NCI-H2029 (cell line): ENCODE data around the gene URI1.

ENCODE experiments used
- DNase-seq: peaks from one replicate; lab custom pipeline; 2025; lab: John Stamatoyannopoulos, UW

URI1 gene

DNA sequence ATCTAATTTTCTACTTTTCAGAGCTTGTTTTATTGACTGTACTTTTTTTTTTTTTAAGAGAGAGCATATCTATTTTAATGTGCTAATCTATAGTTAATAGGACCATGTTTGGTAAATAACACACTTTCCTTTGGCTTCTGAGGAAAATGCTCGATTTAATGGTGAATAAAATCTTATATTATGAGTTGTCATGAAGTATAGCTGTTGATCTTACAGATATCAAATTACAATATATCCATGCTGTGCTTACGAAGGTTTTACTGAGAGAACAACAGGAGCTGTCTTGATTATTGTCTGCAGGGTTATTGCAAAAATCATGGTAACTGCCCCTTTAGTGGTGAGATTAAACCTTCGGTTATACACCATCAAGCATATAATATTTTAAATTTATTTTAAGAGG, 29.6 kb downstream of the URI1 start:
- DNase-seq, result no peak

DNA sequence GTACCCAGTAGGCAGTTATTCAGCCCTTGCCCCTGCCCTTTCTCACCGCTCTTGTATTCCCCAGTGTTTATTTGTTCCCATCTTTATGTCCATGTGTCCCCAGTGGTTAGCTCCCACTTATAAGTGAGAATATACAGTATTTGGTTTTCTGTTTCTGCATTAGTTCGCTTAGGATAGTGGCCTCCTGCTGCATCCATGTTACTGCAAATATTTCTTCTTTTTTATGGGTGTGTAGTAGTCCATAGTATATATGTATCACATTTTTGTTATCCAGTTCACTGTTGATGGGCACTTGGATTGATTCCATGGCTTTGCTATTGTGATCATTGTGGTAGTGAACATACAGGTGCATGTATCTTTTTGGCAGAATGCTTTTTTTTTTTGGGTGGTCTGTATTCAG, 32.7 kb downstream of the URI1 start:
- DNase-seq, result no peak

DNA sequence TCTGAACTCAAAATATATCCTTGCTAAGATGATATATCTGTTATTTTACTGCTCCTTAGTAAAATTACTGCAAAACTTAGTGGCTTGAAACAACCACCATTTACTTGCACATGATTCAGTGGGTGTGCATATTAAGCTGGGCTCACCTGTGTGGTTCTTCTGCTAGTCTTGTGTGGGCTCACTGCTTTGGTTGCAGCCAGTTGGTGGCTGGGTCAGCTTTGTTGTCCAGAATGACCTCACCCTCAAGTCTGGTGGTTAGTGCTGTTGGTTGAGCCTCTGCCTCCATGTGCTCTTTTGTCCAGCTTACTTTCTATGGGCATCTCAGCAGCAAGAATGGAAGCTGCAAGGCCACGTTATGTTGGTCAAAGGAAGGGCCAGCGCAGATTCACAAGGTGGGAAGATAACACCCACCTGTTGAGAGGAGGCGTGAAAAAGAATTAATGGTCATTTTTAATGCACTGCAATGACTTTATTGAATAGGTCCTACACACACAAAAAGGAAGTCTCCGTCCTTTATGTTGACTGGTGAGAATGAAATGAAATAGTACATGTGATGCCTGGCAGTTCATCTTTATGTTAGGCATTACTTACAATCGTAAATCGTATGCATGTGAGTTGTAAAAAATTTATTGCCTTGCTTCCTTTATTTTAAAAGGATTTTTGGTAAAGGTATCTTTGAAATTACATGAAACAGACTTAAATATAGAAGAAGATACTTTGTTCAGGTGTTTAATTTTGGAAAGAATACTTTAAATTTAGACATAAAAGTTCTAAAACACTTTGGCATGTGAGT, 34.3 kb downstream of the URI1 start:
- DNase-seq, result no peak

DNA sequence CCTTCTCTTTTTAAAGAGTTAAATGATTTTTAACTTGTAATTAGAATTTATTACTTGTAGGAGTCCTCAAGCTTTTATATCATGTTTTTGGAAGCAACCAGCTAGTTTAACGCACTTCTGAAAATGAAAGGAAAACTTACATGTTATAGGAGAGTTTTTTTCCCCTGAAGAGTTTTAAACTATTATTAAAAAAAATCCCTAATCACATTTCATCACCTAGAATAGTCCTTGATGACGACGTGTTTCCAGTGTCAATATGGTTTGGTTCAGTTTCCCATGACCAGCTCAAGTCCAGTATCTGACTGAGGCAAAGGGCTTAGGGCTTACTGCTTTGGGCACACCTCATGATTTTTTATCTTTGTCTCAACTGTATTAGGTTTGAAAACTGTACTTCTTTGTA, 36.0 kb downstream of the URI1 start:
- DNase-seq, result no peak

DNA sequence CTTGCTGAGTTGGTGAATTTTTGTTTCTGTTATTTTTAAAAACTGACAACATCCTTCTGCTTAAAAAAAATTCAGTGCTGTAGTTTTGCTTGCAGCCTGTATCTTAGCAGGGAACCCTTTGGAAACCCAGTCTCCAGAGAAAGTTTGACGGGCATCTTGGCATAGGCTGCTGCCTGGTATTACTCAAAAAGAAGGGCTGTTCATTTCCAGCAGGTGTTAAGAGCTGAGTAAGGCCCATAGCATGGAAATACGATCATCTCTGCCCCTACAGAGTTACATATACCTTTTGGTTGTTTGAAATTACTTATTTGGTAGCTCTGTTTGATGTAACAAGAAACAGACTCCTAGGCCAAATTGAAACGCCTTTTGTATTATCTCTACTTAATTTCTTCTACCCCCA, 41.5 kb downstream of the URI1 start:
- DNase-seq, result no peak

DNA sequence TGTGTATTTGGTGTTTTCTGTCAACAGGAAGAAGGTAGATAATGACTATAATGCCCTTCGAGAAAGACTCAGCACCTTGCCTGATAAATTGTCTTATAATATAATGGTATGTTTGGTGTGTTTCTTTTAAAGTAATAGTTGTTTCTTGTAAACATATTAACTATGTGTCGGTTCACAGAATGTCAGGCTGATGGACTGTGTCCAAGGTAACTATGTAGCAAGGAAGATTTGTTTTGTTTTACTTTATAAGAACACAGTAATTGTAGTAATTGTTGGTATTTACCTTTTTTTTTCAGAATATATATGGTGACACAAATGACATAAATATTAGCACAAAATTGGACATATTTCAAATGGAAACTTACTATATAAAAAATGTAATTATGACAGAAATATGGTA, 43.2 kb downstream of the URI1 start:
- no peak for DNase-seq

DNA sequence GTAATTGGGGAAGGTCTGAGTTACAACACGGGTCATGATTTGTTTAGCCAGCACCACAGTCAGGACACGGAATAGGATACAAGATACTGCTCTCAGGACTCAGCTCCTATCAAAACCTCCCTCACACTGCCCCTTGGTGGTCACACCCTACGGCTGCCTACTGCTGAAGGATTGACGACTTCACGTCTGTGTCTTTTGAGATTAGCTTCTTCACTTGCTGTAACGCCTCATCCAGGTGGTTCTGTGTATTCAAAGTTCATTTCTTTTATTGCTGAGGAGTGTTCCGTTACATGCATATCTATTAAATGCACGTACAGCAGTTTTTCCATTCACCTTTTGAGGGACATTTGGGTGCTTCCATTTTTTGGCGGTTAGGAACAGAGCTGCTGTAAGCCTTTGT, 46.3 kb downstream of the URI1 start:
- DNase-seq, result no peak

DNA sequence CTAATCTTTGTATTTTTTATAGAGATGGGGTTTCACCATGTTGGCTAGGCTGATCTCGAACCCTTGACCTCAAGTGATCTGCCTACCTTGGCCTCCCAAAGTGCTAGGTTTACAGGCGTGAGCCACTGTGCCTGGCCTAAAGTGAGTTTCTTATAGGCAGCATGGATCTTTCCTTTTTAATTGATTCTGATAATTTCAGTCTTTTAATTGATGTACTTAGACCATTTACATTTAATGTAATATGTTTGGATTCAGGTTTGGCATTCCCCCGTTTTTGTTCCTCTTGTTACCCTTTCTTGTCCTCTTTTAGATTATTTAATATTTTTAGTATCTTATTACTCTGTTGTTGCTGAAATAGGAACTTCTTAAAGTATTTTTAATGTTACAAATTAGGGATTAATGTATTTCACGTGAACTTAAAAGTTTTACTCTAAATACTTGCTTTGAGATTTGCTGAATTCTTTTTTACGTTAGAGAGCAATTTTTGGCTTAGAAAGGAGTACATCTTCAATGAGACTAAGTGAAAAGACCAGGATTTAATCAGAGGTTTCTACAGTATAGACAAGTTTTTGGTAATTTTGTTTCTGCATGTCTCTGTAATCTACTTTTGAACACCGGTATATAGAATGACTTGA, 50.3 kb downstream of the URI1 start:
- no peak for DNase-seq

DNA sequence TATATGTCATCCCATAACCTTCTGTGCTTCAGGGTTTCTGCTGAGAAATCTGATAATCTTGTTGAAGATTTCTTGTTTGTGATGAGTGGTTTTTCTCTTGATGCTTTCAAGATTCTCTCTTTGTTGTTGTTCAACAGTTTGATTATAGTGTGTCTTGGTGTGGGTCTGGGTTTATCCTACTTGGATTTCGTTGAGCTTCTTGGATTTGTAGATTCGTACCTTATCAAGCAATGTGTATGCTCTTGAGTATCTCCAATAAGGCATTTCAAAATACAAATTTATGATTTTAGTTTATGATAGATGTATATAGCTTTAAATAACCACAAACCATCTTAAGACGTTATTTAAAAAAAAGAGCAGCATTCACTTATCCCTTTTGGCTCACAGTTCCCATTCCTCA, 57.5 kb downstream of the URI1 start:
- no peak for DNase-seq

DNA sequence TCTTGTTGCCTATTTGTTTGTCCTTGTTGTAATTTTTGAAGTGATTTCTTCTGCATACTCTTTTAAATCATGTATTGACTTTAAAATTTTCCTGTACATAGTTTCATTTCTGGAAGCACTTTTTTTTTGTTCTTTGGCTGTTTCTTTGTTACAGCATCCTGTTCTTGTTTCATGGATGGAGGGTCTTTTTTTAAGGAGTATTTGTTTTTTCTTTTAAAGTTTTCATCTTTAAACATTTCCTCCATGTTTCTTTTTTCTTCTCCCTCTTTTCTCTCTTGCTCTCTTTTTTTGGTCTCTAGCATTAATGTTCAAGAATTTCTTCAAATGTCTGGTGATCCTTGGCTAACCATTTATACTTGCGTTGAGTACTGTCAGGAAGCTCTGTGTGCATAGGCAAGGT, 58.8 kb downstream of the URI1 start:
- no peak for DNase-seq

DNA sequence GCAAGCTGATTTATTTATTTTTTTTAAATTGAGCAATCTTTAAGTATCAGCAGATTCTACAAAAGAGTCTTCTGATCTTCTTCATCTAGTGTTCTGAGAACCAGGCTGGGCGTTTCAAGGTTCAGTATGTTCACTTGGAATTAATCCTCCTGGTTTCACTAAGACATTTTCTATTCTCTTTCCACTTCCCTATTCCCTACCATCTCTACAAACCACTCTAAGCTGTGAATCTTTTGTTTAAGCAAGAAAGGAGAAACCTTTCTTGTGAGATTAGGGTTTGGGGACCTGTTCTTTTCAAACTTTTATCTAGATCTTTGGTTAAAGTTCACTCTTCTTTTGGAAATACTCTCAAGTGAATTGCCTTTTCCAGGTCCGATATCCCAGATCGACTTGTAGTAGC, 59.3 kb downstream of the URI1 start:
- DNase-seq, result no peak

DNA sequence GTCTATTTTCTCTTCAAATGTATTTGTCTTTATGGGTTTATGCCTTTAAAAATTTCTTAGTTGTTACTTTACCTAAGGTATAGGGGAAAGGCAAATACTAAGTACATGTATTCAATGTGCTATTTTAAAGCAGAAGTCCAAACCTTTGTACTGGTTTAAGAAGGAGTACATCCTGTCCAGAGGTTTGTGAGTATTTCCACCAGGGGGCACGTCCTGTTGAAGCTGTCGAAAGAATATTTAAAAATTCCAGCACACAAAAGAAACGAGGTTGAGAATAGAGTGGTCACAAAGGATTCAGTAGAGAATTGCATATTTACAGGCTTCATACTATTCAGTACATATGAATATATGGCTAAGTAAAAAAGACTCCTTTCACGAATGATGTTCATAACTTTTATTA, 59.8 kb downstream of the URI1 start:
- DNase-seq, result no peak

DNA sequence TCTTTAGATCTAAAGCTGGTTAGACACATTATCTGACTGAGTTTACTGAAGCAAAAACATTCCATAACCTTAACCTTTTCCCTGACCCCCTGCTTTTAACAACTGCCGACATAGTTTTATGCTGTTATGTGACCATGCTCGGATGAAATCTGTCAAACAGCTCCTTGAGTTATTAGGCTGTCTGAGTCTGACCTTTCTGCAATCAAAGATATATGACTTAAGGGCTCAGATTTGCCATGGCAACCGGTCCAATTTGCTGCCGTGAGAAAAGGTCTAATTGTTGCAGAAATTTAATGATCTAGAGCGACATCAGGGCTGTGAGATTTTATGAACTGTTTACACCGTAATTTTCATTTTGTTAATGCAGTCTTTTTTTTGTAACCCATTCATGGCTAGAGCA, 61.8 kb downstream of the URI1 start:
- no peak for DNase-seq

DNA sequence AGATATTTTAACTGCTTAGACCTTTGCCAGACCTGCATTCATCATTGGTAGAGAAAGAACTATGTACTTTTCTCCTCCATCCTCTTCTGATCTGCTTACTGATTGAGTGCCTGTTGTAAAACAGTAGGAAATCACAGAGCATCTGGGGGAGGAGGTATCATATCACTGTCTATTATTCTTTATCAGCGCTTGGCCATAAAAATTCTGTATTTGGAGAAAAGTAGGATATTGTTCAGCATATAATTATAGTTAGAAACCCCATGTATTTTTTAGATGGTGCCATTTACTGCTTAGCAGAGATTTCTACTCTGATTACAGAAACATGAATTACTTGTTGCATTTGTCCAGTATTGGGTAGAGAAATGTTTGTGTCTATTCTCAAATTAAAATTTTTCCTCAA, 62.4 kb downstream of the URI1 start:
- no peak for DNase-seq

DNA sequence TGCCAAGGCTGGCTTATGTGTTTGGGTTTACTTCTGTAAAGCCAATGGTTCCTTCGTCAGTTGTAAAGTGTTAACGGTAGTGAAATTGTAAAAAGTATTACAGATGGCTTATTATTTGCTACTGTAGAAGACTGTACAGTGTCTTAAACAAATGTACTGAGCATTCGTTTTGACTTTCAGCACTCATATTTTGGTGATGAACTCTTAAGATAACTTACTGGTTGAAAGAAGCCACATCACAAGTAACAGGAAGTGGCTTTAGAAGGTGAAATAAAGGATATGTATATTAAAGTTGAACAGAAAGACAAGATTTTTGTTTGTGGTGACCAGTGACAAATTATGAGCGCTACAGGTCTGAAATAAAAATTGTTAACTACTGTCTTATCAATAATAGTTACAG, 64.2 kb downstream of the URI1 start:
- DNase-seq, result no peak

DNA sequence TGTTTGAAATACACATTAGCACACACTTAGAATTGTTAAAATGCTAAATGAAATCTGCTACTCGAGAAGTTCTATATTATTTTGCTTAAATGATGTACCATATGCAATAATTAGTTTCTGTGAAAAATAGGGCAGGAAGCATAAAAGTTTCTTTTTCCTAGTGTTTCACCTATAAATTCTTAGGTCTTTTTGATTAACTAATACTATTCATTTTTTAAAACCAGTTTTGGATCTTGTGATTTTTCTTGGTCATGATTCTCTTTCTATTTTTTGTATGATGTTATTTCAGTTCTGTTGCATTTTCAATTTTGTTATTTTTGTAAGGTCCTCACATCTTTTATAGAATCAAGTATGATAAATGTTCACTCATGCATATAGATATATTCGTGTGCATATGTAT, 66.1 kb downstream of the URI1 start:
- DNase-seq, result no peak

DNA sequence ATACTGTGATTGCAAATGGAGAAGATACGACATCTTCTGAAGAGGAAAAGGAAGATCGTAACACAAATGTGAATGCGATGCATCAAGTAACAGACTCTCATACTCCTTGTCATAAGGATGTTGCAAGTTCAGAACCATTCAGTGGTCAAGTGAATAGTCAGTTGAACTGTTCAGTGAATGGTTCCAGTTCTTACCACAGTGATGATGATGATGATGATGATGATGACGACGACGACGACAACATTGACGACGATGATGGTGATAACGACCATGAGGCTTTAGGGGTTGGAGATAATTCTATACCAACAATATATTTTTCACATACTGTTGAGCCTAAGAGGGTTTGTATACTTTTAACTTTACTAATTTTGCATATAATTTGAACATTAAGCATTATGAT, 67.0 kb downstream of the URI1 start:
- no peak for DNase-seq

DNA sequence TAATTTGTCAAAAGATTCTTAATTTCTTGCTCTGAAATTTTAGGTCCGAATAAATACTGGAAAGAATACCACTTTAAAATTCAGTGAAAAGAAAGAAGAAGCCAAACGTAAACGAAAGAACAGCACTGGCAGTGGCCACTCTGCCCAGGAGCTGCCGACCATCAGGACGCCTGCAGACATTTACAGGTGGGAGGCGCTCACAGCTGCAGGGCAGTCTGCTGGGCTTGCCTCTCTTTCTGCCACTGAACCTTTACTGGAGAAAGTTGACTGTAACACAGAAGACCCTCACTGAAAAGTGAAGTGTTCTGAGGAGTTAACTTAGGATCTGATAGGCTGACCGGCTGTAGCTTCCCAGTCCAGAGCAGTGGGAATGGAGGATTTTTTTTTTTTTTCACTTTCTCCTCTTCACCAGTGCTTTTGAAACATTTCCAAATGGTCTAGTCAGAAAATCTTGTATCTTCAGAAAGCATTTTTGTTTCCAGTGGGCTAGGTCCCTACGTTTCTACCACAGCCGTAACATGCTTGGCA, 69.1 kb downstream of the URI1 start:
- DNase-seq, result no peak

DNA sequence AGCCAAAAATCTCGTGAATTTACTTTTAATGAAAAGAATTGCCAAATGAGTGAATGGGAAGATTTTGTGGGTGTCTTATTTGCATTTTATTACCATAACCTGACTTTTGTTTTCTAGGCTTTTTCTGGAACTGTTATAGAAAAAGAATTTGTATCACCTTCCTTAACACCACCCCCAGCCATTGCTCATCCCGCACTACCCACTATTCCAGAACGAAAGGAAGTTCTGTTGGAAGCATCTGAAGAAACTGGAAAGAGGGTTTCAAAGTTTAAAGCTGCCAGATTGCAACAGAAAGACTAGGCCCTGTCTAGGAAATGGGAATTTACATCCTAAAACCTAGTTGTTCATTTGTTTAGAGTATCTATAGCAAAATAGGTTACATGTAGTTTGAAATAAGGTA, 72.7 kb downstream of the URI1 start:
- DNase-seq, result no peak

DNA sequence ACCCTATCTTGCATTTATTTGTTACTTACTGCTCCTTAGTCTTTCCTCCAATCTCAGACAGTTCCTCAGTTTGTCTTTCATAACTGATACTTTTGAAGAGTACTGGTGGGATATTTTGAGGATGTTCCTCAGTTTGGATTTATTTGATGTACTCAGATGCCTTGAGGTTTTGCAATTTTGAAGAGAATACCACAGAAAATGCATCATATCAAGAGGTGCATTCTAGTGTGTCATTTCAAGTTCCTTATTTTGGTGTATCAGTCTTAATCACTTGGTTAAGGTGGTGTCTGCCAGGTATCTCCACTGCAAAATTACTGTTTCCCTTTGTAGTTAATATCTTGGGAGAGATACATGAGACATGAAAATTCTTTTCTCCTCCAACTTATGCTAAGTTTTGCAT, 75.1 kb downstream of the URI1 start:
- no peak for DNase-seq

DNA sequence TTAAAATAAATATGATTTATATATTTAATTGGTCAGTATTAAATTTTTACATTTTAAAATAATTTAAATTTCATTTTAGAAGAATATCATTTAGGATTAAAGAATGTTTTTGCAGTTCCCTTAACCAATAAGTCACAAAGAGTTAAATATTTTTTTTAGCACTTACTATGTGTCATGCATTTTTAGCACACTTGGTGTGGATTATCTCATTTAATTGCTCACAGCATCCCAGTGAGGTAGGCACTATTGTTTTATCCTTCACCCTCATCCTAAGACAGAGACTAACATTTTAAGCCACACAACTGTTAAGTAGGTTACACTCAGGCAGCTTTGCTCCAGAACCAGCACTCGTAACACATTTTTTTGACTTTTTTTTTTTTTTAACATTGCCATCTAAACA, 78.2 kb downstream of the URI1 start:
- no peak for DNase-seq

DNA sequence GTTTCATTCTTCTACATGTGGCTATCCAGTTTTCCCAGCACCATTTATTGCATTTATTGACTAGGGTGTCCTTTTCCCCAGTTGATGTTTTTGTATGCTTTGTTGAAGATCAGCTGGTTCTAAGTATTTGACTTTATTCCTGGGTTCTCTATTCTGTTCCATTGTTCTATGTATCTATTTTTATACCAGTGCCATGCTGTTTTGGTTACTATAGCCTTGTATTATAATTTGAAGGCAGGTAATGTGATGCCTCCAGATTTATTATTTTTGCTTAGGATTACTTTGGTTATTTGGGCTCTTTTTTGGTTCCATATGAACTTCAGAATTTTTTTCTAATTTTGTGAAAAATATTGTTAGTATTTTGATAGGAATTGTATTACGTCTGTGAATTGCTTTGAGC, 80.6 kb downstream of the URI1 start:
- DNase-seq, result no peak

DNA sequence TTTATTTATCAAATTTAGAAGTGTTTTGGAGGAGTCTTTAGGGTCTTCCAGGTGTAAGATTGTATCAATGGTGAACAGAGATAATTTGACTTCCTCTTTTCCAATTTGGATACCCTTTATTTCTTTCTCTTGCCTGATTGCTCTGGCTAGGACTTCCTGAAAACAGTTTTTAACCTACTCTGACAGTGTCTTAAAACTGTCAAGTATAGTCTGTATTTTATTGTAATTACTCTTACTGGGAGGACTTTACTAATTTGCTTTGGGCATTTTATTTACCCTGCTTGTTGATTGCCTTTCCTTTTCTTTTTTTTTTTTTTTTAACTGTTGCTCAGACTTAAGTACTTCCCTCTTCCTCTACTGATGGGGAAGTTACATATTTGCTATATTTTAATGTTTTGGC, 81.3 kb downstream of the URI1 start:
- DNase-seq, result no peak

DNA sequence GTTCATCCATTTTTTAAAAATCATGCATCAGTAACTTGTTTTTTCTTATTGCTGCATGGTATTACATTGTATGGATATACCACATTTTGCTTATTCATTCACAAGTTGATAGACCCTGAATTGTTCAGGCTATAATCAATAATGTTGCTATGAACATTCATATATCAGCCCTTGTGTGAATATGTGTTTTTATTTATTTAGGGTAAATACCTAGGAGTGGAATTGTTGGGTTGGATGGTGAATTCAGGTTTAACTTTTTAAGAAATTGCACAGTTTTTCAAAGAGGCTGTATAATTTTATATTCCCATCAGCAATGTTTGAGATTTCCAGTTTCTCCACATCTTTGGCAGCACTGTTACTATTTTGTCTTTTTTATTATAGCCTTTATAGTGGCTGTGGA, 82.1 kb downstream of the URI1 start:
- DNase-seq, result no peak
